ENCODE data around the gene PTK7.
A peak's percentile ranks its signal among the peaks of the same experiment; 100 is the strongest.

Gene PTK7

DNA sequence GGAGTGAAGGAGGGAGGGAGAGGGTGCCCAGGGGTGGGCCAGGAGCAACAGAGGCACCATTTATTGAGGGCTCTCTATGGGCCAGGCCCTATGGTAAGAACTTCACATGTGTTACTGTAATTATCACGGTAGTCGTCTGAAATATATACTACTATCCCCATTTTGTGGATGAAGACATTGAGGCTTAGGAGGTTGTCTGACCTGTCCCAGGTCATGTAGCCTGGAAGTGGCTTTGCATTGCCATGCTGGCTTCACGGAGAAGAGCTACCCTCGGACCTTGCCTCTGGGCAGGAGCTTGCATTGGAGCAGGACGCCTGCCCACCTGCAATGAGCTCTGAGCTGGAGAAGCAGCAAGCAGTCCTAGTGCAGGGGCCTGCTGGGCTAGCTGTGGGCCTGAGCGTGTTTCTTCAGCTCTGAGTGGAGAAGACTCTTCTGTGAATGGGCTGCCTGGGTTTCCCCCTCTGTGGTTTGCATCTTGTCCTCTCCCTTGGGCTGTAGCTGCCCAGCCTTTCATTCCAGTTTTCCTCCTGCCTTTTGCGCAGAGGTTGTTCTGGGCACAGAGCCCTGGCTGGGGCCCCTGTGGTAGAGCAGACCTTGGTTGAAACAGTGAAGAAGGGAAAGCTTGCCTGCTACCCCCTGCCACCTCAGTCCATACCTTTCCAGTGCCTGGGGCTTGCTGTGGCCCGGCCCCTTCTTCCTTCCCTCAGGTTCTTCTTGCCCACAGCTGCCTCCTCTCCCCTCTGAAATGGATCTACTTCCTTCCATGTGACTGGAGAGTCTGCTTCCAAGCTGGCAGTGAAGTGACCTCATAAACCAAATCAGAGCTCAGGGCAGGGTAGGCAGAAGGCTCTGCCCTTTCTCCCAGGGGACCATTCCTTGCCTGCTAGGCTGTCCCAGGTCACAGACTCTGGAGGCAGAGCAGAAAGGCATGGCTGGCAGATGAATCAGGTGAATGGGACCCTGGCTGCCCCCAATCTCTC is 70.9 kb downstream of the PTK7 start:
- DNase-seq: no peak

DNA sequence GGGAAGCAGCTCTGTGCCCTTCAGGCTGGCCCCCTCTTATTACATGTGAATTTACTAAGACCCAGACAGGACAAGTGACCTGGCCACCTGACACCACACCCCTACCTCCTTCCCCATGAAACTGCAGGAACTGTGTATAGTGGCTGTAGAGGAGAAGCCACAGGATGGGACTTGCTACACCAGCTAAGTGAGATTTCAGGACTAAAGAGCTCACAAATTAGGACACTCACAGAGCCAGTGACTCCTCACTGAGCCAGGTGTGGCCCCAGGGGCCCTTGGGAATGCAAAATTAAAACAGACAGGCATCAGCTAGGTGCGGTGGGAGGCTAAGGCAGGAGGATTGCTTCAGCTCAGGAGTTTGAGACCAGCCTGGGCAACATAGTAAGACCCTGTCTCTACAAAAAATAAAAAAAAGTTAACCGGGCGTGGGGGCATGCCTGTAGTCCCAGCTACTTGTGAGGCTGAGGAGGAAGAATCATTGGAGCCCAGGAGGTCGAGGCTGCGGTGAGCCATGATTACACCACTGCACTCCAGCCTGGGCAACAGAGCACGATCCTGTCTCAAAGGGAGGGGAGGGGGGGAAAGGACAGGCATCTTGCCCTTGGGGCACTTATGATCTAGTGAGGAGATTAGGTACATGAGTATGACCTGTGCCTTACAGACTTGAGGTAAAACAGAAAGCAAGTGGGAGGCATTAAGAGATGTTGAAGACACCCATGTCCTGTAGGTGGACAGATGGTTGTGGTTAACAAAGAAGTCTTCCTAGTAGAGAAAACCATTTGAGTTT is 71.8 kb downstream of the PTK7 start:
- DNase-seq: no peak

DNA sequence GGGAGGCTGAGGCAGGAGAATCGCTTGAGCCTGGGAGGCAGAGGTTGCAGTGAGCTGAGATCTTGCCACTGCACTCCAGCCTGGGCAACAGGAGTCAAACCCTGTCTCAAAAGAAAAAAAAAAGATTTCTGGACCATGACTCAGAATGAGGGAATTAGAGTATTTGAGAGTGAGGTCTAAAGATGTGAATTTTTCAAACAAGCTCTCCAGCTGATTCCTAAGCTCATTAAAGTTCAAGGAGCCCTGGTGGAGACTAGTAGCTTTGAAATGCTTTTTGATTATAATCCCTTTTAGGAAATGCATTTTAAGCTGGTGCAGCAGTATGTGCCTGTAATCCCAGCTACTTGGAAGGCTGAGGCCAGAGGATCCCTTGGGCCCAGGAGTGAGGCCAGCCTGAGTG is 73.2 kb downstream of the PTK7 start:
- no peak for DNase-seq

DNA sequence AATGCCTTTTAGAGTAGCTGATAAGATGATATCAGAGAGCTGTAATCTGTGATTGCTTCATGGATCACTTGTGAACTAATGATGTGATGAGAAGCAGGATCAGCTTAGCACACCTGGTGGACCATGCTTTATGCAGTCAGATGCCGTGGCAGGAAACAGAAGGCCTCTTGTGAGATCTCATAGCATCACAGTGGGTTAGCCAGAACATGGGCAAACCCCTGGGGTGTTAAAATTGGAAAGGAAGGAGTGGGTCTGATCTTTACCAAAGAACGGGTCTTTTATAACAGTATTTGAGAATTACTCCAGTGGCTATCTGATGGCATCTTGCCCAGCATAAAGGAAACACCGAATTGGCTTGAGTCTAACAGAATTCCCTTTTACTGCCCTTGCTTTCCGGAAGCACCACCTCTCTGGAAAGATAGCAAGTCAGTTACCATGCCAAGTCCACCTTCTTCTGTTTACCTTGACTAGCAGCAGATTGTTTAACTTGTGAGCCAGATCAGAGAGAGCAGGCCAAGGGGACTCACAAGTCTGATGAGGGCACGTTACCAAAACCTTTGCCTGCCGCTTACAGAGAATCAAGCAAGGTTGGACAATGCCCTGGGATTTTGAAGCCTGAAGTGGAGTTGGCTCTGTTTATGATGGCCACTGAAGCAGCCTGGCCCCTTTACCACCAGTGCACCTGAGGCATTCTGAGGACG is 74.1 kb downstream of the PTK7 start:
- DNase-seq: no peak

DNA sequence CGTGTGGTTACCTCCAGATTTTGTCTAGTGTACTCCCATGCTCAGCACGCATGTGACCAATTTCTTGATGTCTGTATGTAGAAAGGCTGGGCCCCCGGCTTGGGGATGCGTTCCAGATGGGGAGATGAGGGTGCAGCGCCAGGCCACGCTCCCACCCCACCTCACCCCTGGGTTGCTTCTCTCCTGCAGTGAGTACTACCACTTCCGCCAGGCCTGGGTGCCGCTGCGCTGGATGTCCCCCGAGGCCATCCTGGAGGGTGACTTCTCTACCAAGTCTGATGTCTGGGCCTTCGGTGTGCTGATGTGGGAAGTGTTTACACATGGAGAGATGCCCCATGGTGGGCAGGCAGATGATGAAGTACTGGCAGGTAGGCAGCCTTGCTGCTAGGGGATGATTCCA is 83.5 kb downstream of the PTK7 start:
- no peak for DNase-seq

DNA sequence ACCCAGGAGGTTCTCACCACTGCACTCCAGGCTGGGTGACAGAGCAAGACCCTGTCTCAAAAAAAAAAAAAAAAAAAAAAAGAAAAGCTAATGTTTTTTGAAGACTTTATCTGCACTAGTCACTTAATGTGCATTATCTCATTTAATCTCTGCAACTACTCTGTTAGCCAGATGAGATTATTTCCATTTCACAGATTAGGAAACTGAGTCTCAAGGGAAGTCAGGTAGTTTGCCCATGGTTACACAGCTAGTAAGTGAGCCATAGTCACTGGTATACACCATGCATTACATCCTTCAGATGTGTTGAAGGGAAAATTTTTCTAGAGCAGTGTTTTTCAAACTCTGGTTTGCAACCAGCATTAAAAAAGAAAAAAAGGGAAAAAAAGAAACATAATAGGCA is 87.8 kb downstream of the PTK7 start:
- no peak for DNase-seq

DNA sequence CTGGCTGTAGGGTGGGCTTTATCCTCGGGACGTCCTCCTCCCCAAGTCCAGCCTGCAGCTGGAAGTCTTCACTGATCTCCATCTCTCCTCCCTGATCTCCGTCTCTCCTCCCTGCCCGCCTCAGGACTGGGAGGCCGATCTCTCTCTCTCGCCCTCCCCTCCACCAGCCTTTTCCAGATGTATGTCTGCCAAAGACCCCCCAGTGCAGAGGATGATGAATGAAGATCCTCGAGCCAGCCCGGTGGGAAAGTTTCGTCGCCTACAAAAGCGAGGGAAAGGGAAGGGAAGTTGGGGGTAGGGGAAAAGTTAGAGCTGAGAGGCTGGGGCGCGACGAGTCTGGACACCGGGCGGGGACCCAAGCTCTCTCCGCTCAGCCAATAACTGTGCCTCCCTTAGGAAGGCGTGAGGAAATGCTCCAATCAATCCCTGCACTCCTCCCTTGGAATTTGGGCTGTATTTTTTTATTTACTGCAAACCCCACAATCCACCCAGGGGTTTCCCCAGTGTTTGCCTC is 94.4 kb downstream of the PTK7 start:
- DNase-seq: no peak

DNA sequence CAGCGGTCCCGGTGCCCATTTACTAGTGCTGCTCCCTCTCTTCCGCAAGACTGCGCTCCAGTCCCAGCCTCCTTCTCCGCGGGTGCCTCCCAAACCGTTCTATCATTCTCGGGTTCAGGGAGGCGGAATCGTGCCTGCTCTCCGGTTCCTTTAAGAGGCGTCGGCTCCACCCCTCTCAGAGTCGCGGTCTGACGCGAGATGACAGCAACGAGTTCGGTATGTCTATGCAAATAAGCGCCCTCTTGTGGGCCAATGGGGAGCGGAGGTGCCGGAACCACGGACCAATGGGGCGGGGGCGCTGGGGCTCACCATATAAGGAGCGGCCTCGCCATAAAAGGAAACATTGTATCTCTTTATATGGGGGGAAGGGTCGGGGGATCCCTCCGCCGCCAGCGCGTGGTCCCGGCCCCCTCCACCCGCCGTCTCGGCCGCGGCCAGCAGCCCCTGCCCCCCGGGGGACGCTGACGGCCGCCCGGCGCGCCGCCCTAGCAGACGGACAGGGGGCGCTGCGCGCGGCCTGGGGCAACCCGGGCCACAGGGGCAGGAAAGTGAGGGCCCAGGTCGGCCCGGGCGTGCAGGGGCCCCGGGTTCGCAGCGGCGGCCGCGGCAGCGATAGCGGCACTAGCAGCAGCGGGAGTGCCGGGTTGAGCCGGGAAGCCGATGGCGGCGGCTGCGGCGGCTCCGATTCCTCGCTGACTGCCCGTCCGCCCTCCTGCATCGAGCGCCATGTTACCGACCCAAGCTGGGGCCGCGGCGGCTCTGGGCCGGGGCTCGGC is 95.0 kb downstream of the PTK7 start, which contains the start of gene SRF:
TSS of gene SRF (plus strand) at position 339 of the 776 bp plus-strand sequence. CDS start at position 727, 388 bp downstream.
- DNase-seq: peak; percentile 94 to 97 (median 96)

DNA sequence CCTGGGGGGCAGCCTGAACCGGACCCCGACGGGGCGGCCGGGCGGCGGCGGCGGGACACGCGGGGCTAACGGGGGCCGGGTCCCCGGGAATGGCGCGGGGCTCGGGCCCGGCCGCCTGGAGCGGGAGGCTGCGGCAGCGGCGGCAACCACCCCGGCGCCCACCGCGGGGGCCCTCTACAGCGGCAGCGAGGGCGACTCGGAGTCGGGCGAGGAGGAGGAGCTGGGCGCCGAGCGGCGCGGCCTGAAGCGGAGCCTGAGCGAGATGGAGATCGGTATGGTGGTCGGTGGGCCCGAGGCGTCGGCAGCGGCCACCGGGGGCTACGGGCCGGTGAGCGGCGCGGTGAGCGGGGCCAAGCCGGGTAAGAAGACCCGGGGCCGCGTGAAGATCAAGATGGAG is 95.6 kb downstream of the PTK7 start:
- DNase-seq: peak in 2 of 4 experiments; percentile 30 to 43

DNA sequence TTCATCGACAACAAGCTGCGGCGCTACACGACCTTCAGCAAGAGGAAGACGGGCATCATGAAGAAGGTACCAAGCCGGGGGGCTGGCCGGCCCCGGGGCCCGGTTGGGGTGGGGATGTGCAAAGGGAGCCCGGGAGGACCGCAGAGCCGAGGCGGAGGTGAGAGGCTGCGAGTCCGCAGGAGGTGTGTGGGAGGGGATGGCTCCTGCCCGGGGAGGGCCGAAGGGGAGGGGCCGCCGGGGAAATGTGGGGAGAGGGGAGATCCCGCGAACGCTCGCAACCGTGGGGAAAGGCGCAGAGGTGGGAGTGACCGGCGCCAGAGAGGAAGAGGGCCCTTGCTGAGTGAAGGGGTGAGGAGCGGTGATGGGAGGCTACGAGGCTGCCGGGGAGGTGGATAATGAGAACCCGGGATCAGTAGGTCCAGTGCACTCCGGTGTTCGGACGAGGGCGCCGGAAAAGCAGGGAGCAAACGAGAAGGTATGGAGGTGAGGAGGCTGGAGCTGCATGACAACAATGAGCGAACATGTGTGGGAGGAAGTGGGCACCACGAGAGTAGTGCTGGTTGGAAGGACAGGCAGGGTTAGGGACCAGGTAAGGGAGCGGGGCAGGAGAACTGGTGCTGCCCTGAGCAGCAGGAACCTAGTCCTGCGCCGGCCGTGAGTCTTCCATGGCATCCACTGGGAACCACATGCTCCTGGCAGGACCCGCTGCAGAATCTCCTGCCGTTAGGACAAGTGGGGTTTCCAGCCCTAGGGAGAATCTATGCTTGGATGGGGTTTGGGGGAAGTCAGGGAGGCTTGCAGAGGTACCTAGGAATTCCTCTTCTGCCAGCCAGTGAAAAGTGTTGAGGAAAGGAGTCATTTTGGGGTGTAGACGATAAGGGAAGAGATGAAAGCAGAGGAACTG is 96.2 kb downstream of the PTK7 start:
- peak in 2 of 4 experiments; percentile 22 to 35 for DNase-seq

DNA sequence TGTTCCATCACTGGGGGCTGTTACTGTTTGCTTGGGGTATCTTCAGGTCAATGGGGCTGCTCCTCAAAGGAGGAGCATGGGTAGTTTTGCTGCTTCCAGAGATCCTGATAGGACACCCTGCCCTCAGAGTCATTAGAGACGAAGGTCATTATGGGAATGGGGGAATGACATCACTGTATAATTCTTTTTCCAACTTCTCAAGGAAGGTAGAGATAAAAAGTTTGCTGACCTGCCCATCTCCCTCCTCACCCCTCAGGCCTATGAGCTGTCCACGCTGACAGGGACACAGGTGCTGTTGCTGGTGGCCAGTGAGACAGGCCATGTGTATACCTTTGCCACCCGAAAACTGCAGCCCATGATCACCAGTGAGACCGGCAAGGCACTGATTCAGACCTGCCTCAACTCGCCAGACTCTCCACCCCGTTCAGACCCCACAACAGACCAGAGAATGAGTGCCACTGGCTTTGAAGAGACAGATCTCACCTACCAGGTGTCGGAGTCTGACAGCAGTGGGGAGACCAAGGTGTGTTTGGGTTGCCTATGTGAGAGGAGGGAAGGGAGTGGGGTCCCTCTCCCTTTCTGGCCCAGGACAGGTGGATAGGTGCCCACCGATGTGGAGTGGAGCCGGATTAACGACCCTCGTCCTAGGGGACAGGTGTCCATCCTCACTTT is 97.6 kb downstream of the PTK7 start:
- DNase-seq: no peak

DNA sequence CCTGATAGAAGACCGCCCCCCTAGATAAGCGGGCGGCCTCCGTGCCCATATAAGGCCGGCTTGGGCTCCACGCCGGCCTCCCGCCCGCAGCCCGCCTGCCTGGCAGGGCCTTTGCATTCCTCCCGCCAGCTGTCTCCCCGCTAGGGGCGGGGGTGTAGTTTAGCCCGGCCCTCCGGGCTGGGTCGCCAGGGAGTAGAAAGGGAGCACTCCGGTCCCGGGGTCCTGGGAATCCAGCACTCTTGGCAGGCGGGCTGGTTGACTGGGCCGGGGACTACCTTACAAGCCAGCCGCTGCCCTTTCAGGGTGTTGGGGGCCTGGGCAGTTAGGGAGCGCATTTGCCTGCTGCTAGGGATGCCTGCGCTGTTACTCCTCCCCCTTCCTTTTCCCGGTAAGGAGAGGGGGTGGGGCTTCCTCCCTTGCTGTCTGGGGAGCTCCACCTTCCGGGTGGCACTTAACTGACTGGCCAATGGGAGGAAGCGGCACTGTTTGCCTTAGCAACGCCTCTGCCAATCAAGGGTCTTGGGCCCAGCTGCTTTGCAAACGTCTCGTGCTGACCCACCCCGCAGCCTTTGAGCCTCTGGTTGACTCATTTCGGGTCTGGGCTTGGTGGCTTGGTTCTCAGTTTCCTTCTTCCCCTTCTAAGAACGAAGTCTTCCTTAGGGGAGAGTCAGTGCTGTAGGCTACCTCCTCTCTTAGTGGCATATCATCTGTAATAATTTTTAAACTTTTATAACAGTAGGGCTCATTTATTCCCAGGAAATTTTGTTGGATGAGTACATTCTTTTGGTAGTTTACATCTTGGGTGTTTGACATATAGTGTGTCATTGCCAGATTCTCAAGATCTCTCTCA is 98.4 kb downstream of the PTK7 start:
- DNase-seq: peak; percentile 45 to 84 (median 74)

DNA sequence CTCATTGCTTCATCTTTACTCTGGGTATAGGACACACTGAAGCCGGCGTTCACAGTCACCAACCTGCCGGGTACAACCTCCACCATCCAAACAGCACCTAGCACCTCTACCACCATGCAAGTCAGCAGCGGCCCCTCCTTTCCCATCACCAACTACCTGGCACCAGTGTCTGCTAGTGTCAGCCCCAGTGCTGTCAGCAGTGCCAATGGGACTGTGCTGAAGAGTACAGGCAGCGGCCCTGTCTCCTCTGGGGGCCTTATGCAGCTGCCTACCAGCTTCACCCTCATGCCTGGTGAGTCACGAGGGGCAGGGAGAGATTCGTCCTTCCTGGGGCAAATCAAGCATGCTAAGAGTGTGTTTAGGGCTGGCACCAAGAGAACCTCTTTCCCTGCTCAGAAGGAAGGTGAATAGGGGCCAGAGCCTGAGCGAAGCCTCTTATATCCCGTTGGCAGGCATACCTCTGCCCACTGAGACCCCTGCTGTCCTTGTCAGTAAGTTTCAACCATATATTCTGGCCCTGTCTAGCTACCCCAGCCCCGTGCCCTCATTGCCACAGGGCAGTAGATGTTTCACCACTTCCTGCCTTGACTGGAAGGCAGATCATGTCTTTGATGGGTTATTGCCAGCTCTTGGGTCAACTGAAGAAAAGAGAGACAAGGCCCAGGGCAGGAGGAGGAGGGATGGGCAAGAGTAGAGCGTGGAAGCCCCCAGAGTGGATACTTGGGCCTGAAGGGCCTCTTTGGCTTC is 99.7 kb downstream of the PTK7 start:
- DNase-seq: no peak

DNA sequence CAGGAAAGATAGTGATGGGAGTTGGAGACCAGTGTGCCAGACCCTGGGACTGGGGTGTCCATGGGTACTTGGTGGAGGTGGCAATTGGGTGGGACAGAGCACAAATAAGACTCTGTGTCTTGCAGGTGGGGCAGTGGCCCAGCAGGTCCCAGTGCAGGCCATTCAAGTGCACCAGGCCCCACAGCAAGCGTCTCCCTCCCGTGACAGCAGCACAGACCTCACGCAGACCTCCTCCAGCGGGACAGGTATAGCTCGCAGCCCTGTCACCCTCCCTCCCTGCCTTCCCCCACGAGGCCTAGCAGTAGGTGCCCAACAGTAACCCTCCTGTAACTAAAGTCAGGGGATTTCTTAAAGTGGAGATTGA is 100.3 kb downstream of the PTK7 start:
- DNase-seq: no peak

DNA sequence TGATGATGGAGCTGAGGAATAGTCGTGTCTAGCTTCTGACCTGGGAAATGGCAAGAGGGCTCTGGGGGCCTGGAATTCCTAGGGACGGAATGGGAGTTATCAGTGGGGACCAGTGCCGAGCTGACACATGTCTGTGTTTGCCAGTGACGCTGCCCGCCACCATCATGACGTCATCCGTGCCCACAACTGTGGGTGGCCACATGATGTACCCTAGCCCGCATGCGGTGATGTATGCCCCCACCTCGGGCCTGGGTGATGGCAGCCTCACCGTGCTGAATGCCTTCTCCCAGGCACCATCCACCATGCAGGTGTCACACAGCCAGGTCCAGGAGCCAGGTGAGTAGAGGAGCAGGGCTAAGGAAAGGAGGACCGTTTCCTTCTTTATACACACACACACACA is 102.0 kb downstream of the PTK7 start:
- no peak for DNase-seq

DNA sequence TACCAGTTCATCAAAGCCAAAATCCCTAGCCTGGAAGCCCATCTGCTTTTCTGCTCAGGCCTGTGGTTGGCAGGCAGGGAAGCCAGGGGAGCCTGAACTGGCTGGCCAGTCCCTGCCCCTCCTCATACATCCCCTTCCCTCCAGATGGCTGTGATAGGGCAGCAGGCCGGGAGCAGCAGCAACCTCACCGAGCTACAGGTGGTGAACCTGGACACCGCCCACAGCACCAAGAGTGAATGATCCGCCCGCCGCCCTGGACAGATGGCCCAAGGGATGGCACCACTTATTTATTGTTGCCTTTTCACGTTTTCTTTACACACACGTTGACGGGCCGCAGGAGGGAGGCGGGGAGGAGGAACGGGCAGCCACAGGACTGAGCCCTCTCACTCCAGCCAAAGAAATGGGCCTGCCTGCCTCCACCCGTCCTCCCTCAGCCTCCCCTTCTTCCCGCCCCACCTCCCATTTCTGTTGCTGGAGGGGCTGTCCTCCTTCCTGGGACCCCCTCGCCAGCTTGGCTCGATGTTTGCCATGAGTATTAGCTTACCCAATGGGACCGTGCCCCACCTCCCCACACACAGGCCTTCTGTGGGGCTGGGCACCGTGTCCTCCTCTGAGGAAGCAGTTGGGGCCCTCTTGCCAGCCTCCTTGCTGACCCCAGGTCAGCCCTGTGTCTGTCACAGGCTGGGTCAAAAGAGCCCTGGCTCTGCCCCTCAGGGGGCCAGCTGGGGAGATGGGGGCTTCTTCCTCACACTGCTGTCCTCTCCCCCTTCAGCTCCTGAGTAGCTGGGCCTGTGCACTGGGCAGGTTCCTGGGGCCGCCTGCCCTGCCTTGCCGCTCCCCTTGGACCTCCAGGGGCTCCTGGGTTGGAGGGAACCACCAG is 103.1 kb downstream of the PTK7 start:
- DNase-seq: no peak

DNA sequence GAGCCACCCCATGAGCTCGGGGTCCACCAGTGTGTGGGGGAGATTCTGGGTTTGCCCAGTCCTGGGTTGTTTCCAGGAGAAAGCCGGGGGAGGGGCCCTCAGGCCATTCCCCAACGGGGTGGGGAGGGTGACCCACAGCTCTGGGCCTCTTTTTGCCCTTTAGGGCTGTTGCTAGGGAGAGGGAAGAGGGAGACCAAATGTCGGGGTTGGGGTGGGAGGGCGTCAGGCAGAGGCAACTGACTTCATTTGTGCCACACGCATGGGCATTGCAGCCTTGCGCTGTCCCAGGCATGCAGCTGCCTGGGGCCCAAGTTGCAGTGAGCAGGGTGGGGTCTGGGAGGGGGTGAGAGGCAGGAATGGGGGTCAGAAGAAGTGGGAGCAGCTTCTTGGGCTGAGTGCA is 103.9 kb downstream of the PTK7 start:
- DNase-seq: no peak

DNA sequence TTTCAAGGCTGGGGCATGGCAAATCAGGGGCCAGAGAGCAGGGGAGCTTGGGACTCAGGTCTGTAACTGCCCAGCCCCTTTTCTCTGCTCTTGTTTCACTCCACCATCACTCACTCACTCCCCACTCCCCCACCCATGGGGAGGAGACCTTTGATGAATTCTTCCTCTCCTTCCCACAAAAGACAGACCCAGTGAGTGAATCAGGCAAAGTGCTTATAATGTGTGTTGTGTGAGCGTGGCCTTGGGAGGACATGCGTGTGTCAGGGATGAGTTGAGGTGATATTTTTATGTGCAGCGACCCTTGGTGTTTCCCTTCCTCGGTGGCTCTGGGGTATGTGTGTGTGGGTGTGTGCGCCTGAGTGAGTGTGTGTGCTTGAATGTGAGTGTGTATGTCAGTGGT is 104.9 kb downstream of the PTK7 start:
- no peak for DNase-seq
